Lower leg skin (tissue), 4 donors: Measurements from ENCODE around the gene LDHAL6B. TPM values are rescaled to one million over a fixed set of nuclear protein-coding genes. Genes with fewer than 3 reads are reported as not detected.

Experiments used
- DNase-seq, 2 donors: peaks; one replicate each; pipeline ENCODE4 v3.0.0-alpha.2; 2019; ENCODE audit warnings: low spot score in 2 of 2
- H3K4me3 ChIP-seq: fragments of 200-600 bp; sonication (generic); 2 replicates; pipeline ENCODE4 v1.5.1; 2017; ENCODE audit warnings: mild to moderate bottlenecking, low read depth; ENCODE audit not compliant: poor library complexity, severe bottlenecking
- CTCF ChIP-seq, 3 donors: fragments of 450-650 bp; IDR thresholded peaks; one replicate each; pipeline ENCODE4 v1.5.1; 2016; ENCODE audit warnings: antibody characterized with exemption in 3 of 3, mild to moderate bottlenecking in 3 of 3, moderate library complexity in 2 of 3
- POLR2A ChIP-seq, 2 donors: fragments of 450-650 bp; IDR thresholded peaks; one replicate each; pipeline ENCODE4 v1.6.1; 2016 to 2017; ENCODE audit warnings: antibody characterized with exemption in 2 of 2, mild to moderate bottlenecking in 1 of 2, moderate library complexity in 1 of 2
- WGBS, 2 donors: methylation state at CpG; one replicate each; pipeline ENCODE4 v1.1.5; 2018; 5-methylcytosine and 5-hydroxymethylcytosine counted together
- intact Hi-C: fragments of 100-400 bp; cut with DNase I; formaldehyde crosslinking; loops from one replicate; pipeline ENCODE4 v1.15.0; 2023; ENCODE audit warnings: low total_unique reads
- total RNA-seq, 4 donors: library from RNA; depleted of rRNA; stranded (reverse); fragments of >200 nt; gene quantifications; one replicate each; pipeline ENCODE4 v1.1.0, GENCODE V29; 2016

The LDHAL6B gene
- total RNA-seq, 4 donors from 2014 or later, result not detected

GRCh38 chr15:59221511-59222505 is 15.2 kb downstream of the LDHAL6B start:
- WGBS, 2 donors, result 85% methylated on average over 5 of the region's 5 CpGs
- intact Hi-C loops, result no loop called here
- TF ChIP-seq POLR2A (IDR thresholded peaks at IDR 0.05) (no peak), CTCF (IDR thresholded peaks at IDR 0.05) (no peak)
- DNase-seq, result no peak
- no peak overlapping the region for H3K4me3 ChIP-seq

- 82 to 83% methylated on average over 11 of the region's 11 CpGs for WGBS, 2 donors
- intact Hi-C loops, result no loop called here
- H3K4me3 ChIP-seq, result no peak overlapping the region
- no peak for TF ChIP-seq CTCF (IDR thresholded peaks at IDR 0.05)
- TF ChIP-seq POLR2A (IDR thresholded peaks at IDR 0.05), result no peak
- DNase-seq, result no peak
Measured at GRCh38 chr15:59222906-59223550, 16.4 kb downstream of the LDHAL6B start.

GRCh38 chr15:59223736-59224135 is 17.1 kb downstream of the LDHAL6B start:
- intact Hi-C loops, result no loop called here
- no peak overlapping the region for H3K4me3 ChIP-seq
- TF ChIP-seq CTCF (IDR thresholded peaks at IDR 0.05) (no peak), POLR2A (IDR thresholded peaks at IDR 0.05) (no peak)
- 78 to 87% methylated on average over 3 of the region's 3 CpGs for WGBS, 2 donors
- no peak for DNase-seq

GRCh38 chr15:59224474-59224873 is 17.8 kb downstream of the LDHAL6B start:
- intact Hi-C loops, result no loop called here
- WGBS, 2 donors, result 89 to 91% methylated on average over 7 of the region's 7 CpGs
- DNase-seq, result no peak

GRCh38 chr15:59227021-59227420 is 20.4 kb downstream of the LDHAL6B start:
- no peak for TF ChIP-seq CTCF (IDR thresholded peaks at IDR 0.05)
- no peak for TF ChIP-seq POLR2A (IDR thresholded peaks at IDR 0.05)
- WGBS, 2 donors, result 89 to 90% methylated on average over 4 of the region's 4 CpGs
- intact Hi-C loops, result no loop called here
- no peak for DNase-seq
- no peak overlapping the region for H3K4me3 ChIP-seq

More at GRCh38 chr15:59224474-59224873, 17.8 kb downstream of the LDHAL6B start:
- TF ChIP-seq CTCF (IDR thresholded peaks at IDR 0.05) (no peak), POLR2A (IDR thresholded peaks at IDR 0.05) (no peak)
- no peak overlapping the region for H3K4me3 ChIP-seq
